ENCODE measurements around the gene NACC2.

NACC2 gene

DNA sequence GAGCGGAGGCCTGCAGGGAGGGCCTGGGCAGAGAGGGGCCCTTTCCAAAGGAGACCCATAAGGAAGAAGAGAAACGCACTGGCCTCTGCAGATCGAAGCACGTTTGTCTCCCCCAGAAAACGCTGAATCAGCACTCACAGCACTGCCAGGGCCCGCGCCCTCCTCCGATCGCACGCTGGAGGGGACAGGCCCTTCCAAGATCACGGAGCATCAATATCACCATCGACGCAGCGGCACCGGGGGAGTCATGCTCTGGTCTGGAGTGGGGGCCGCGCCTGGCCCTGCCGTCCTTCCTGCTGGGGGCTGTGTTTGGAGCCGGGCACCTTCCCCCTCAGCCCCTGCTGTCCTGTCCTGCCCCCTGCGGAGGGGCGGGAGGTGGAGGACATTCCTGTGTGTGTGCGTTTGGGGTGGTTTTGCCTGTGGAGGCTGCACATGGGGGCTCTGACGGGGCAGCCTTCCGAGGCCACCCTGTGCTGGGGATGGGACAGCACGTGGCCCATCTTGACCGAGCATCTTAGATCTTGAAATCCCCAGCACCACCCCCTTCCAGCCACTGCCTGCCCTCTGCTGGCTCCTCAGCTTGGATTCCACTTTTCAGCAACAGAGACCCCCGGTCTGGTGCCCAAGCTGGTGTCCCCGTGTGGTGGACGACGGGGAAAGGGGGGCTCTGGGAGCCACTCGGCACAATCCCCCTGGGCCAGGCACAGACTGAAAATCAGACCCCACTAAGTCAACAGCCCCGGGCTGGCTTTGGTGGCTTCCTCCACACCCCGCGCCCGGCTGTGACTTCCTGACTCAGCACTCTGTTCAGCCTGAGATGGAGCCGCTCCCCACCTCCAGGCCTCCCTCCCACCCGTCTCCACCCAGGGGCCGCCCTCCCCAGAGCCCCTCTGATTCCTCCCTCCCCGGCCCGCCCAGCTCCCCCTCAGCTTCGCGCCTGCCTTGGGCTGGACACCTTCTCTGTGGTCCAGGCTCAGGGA lies 15.3 kb upstream of the NACC2 start:
- no peak for DNase-seq (ENCODE audit: low read depth)
- TF ChIP-seq, protein P1, sequence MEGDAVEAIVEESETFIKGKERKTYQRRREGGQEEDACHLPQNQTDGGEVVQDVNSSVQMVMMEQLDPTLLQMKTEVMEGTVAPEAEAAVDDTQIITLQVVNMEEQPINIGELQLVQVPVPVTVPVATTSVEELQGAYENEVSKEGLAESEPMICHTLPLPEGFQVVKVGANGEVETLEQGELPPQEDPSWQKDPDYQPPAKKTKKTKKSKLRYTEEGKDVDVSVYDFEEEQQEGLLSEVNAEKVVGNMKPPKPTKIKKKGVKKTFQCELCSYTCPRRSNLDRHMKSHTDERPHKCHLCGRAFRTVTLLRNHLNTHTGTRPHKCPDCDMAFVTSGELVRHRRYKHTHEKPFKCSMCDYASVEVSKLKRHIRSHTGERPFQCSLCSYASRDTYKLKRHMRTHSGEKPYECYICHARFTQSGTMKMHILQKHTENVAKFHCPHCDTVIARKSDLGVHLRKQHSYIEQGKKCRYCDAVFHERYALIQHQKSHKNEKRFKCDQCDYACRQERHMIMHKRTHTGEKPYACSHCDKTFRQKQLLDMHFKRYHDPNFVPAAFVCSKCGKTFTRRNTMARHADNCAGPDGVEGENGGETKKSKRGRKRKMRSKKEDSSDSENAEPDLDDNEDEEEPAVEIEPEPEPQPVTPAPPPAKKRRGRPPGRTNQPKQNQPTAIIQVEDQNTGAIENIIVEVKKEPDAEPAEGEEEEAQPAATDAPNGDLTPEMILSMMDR (IDR thresholded peaks at IDR 0.05; ENCODE audit: control insufficient read depth, insufficient read depth, low read depth, low read length, missing control alignments): peak; percentile 23
- peak overlapping the region; percentile 15 for H3K4me3 ChIP-seq (ENCODE audit: control insufficient read depth, low read depth, low read length)

DNA sequence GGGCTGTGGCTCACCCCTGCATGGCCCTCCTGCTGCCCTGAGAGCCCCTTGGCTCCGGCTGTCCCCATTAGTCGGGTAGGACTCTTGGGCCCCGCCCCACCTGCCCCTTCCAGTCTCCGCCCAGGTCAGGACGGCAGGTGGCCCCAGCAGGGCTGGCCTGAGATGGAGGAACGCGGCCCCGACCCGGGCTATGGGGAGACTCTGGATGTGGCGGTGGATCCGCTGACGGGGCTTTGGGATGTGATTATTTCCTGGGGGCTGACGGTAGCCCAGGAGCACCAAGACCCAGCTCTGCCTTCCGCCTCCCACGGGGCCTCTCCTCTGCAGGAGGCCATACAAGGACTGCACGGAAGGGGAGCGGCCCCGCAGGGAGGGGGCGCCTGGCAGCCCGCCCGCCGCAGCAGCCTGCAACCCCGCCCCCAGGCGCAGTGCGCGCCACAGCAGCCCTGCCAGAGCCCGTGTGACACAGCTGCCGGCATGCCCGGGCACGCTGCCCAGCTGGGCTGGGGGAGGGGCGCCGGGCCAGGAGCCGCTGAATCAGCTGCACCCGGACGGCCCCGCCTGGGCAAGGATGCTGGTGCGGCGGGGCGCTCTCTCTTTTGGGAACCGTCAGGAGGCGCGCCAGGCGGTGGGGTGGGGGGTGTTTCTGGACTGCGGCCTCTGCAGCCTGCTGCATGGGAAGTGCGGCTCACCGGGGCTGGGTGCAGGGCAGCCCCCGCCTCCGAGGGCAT lies 14.4 kb upstream of the NACC2 start:
- DNase-seq (ENCODE audit: low read depth): peak; percentile 51
- TF ChIP-seq, protein P1 (IDR thresholded peaks at IDR 0.05; ENCODE audit: control insufficient read depth, insufficient read depth, low read depth, low read length, missing control alignments): peak; percentile 2
- H3K4me3 ChIP-seq (ENCODE audit: control insufficient read depth, low read depth, low read length): peak overlapping the region; percentile 21

DNA sequence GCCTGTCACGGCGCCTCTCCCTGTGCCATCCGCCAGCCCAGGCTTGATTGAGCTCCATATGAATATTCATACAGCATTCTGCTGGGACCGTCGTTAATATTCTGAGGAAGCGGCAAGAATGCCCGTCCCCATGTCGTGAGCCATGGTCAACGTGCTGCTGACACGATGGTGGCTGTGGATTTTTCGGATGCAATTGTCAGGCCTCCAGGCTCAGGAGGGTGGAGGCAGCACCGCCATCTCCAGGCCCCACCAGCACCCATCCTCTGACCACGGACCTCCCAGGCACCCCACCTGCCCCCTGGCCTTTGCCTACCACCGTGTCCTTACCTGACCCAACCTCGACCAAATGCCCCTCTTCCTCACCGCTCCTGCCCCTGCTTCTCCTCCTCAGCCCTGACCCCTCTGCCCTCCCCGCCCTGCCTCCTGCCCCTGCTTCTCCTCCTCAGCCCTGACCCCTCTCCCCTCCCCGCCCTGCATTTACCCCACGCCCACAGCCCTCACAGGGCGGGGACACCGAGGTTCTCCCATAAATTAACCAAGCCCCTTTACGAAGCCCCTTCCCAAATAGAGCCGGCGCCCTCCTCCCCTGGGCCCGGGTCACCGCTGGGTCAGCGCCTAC lies 13.7 kb upstream of the NACC2 start:
- no peak overlapping the region for H3K4me3 ChIP-seq (ENCODE audit: control insufficient read depth, low read depth, low read length)
- DNase-seq (ENCODE audit: low read depth): no peak
- TF ChIP-seq, protein P1 (IDR thresholded peaks at IDR 0.05; ENCODE audit: control insufficient read depth, insufficient read depth, low read depth, low read length, missing control alignments): no peak

DNA sequence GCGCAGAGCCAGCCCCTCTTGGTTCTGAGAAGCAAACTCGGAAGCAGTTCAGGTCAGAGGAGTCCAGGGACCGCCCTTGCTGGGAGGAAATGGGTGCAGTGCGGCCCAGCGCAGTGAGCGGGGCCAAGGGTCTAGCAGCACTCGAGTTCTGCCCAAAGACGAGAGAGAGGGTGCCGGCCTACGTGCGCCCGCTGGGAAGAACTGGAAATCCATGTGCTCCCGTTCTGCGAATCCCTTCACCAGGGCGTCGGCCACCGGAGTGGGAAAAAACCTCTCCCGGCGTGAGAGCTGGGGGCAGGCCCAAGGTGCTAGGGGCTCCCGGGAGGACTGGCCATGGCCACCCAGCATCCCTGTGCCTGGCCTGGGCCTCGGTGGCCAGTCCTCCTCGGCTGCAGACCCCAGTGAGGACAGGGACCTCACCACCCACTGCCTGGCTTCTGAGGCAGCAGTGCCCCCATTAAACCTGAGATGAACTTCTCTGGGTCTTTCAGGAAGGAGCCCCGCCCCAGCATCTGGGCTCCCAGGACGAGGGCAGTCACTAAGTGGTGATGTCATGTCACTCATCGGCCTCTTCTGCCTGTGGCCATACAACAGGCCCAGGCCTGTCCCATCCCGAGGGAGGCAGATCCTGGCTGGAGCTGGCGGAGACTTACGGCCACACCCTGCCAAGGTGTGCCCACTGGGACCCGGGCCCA lies 13.0 kb upstream of the NACC2 start:
- DNase-seq (ENCODE audit: low read depth): no peak
- H3K4me3 ChIP-seq (ENCODE audit: control insufficient read depth, low read depth, low read length): no peak overlapping the region
- TF ChIP-seq, protein P1 (IDR thresholded peaks at IDR 0.05; ENCODE audit: control insufficient read depth, insufficient read depth, low read depth, low read length, missing control alignments): no peak

DNA sequence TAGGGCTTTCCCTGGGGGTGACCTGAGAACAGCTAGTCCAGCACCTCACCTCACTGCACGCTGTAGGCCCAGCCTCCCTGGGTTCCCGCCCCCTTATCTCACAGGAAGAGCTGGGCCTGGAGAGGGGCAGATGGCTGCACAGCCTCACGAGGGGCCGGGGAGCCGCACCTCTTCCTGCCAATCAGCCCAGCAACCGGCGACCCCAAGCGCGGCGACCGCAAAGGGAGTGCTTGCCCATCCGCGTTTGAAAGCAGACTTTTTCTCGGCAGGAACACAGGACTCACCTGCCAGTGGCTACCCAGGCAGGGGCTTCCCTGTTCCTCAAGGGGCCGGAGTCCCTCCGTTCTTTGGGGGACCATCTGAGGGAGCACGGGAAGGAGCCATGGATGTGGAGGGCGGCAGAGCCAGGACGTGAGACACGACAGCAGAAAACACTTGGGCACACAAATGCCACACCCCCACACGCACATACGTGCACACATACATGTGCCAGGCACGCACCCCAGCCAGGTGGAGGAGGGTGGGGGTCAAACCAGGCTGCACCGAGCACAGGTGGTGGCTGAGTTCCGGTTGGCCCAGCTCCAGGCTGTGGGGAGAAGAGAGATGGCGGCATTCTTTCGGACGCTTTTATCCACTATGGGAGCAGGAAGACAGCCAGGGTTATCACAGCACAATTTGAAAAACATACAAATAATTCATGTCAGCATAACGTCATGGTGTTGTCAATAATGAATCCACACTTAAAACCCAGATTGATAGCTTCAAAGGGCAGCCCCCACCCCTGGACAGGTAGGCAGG lies 12.3 kb upstream of the NACC2 start:
- DNase-seq (ENCODE audit: low read depth): no peak
- TF ChIP-seq, protein P1 (IDR thresholded peaks at IDR 0.05; ENCODE audit: control insufficient read depth, insufficient read depth, low read depth, low read length, missing control alignments): no peak
- no peak overlapping the region for H3K4me3 ChIP-seq (ENCODE audit: control insufficient read depth, low read depth, low read length)
